ENCODE measurements around the gene SDCCAG8.

DNA sequence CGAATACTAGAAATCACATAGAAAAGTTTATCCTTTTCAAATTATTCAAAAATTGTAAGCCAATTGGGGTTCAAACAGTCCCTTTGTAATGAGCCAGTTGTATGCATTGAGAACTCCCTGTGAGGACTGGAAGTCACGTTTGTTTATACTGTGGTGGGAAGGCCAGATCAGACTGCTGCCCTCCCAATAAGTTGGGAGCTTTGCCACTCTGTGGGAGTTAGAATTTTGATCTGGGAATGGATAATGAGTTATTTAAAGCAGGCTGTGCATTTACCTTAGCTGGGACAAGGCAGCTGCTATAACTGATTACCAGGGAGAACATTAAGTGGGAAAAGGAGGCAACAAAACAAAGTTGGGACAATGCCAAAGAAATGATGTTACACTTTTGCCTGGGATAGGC lies 178.8 kb downstream of the SDCCAG8 start:
- TF ChIP-seq NFRKB (IDR thresholded peaks at IDR 0.05), result no peak
- no peak for TF ChIP-seq FOXK2 (IDR thresholded peaks at IDR 0.05)
- no peak for TF ChIP-seq ELF4 (IDR thresholded peaks at IDR 0.05)
